ENCODE data around the gene DHX36. TPM values are rescaled to one million over a fixed set of nuclear protein-coding genes. Genes with fewer than 3 reads are reported as not detected.

Gene DHX36
- total RNA-seq, 1 donor from 2014 or later, result 32.3 TPM

DNA sequence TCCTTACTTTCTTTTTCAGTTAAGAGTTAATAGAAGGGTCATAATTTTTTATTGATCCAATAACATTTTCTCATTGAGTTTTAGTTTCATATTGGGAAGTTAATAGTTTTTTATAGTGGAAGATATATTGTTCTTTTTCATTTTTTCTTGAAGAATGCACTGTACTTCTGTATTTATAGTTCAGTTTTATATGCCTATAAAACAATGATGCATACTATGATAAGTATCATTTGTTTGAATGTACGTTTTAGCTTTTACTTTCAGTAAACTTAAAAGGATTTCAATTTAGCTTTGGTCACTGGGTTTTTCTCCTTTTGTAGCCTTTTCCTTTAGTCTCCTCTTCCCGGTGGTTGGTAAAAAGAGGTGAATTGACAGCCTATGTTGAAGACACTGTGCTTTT, 98.8 kb downstream of the DHX36 start:
- no peak for DNase-seq (ENCODE audit: low read depth in 2 of 2)

DNA sequence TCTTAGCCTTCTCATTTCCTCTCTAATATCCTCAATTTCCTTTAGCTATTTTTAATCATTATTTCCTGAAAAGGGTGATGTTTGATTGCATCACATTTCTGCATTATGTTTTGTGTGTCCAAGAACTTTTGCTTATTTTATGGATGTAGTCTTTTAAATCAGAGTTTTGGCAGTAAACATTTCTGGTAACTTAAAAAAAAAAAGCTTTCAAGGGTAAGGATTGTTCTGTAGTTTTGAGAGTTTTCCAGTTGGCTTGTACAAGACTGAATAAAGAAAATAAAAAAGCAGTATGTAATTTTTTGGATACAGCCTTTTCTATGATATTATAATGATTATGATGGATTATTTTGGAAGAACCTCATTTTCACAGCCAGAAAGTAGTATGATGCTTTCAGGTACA, 99.4 kb downstream of the DHX36 start:
- DNase-seq (ENCODE audit: low read depth in 2 of 2), result no peak

DNA sequence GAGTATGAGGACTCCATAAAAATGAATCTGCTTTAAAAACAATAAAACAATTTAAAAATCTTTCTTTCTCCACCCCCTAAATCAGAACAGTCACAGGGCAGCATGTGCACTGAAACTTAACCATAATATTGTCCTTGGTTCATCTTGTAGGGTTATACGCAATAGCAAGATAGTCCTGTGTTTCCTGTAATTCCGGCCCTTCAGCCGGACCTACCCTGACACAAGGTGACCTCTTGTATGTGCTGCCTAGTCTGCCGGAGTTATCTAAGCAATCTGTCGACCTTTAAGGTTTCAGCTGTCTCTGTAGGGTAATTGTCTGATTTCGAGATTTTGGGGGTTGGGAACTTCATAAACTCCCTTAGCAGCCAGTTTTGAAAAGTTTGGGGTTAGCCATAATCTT, 99.9 kb downstream of the DHX36 start:
- no peak for DNase-seq (ENCODE audit: low read depth in 2 of 2)

DNA sequence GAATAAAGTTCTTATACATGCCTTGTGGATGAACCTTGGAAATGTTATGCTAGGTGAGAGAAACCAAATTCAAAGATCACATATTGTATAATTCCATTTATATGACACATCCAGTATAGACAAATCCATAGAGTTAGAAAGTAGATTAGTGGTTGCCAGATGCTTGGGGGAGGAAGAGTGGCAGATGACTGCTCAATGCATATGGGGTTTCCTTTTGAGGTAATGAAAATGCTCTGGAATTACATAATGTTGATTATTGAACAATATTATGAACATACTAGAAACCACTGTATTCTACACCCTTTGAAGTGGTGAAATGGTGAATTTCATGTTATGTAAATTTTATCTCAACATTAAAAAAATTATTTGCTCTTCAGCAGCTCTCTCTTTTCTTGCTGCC, 100.8 kb downstream of the DHX36 start:
- no peak for DNase-seq (ENCODE audit: low read depth in 2 of 2)

Other genes with a start within 250 kb of the DHX36 start
- under 0.01 and 0.22 TPM in 2 replicates for gene ARHGEF26, start 203.1 kb downstream of the DHX36 start, total RNA-seq
- gene GPR149, start 105.7 kb upstream of the DHX36 start, total RNA-seq, result not detected in 2 replicates